NCI-H226 (cell line): ENCODE measurements around the gene LIME1.

Experiments
- DNase-seq: peaks from one replicate; pipeline ENCODE4 v3.0.0-alpha.2; 2015

Gene LIME1

DNA sequence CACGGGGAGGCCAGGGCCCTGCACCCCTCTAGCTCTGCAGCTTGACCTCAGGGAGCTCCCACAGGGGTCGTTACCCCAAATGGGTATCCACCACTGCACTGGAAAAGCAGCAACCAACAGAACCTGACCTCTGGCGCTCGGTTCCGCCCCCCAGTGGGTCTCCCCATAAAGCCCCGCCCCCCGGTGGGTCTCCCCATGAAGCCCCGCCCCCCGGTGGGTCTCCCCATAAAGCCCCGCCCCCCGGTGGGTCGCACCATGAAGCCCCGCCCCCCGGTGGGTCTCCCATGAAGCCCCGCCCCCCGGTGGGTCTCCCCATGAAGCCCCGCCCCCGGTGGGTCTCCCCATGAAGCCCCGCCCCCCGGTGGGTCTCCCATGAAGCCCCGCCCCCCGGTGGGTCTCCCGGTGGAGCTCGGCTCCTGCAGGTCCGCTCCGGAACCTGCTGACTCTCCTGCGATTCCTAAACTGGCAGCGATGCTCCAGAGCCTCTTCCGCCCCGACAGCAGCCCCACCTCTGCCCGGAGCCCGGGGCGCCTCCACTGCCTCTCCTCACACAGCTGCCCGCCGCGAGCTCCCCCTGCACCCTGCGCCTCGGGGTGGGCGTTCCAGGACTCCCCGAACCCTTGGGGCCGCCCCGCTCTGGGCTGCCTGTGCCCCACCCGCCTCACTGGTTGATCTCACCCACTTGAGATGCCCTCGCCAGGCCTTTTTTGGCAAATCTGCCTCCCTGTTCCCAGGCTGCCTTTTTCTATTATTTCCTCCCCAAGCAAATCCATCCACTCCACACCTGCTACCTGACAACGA is 15.2 kb downstream of the LIME1 start:
- DNase-seq, result no peak

DNA sequence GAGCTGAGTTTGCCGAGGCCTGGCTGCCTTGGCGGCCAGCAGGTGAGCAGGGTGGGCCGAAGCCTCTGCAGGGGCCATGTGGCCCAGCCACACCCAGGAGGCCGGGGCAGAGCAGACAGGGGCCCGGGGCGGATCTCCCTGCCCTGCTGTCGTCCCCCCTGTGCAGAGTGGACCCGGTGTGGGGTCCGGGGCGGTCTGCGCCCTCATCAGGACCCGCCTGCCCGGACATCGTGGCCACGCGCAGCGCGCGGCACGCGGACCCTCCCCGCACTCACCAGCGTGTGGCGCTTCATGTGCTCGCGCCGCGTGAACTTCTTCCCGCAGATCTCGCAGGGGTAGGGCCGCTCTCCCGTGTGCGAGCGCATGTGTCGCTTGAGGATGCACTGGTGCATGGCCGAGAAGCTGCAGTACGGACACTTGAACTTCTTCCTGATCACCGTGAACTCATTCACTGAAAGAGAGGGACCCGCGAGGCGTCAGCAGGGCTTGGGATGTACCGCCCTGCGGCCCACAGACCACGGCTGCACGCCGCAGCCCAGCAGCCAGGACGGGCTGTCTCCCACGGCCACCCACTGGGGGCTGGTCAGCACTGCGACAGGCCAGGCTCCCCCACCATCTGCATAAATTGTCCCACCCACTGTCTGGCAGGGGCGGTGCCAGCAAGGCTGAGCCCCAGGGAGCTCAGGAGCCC is 16.1 kb downstream of the LIME1 start:
- no peak for DNase-seq

DNA sequence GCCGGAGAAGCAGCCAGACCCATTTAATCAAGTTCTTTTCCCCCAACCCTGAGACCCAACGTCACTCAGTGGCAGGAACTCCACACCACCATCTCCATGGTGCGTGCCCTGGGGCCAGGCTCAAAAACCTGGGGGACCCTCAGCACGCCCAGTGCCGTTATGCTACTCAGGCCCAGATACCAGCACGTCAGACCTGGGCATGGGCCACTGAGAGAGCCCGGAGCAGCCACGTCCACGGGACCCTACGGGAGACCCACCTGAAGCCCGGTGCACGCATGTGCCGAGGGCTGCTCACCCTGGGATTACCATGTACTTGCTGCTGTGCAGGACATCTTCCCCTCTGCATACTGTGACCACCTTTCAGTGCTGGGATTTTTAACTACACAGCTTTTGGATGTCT is 16.9 kb downstream of the LIME1 start:
- DNase-seq, result no peak

DNA sequence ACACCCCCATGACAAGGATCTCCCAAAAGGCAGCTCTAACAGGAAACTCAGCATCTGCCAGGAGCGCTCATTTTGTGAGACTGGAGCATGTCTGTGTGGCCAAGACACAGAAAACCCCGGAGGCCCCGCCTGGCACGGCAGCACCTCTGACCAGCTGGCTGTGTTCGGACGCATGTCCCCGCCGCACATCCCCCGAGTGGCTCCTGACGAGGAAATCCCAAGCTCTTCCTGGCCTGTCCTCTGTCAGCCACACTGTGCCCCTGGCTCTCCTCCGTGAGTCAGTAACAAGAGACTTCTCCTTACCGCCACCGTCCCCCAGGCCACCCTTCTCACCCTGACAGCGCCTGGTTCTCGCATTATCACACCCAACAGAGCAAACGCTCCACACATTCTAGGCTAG is 17.5 kb downstream of the LIME1 start:
- no peak for DNase-seq

DNA sequence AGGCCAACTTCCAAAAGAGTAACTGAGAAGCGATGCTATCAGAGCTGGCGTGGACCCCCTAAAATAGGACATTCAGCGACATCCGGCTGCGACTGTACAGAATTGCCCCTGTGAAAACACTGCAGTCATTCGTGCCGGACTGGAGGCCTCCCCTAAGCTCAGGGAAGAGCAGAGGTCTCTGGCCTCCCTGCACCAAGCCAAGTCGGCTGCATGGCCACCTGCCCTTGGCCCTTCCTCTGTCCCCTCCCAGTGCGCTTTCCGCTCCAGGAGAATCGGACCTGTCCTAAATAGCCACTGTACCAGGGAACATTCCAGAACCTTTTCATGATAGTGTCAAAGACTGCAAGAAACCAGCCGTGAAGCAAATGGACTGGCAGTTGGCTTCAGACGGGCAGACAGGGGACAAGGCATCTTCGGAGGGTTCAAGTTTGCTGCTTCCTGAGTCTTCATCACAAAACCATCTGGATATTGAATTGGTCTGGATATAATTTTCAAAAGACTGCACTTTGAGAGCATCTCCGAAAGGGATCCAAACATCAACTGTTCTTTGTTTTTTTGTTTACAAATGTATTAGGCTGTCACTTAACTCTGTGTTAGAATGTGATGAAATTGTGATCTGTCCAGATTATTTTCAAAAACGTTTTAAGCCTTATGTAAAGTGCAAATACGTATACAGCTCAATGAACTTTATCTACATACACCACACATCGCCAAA is 19.6 kb downstream of the LIME1 start:
- DNase-seq, result no peak

DNA sequence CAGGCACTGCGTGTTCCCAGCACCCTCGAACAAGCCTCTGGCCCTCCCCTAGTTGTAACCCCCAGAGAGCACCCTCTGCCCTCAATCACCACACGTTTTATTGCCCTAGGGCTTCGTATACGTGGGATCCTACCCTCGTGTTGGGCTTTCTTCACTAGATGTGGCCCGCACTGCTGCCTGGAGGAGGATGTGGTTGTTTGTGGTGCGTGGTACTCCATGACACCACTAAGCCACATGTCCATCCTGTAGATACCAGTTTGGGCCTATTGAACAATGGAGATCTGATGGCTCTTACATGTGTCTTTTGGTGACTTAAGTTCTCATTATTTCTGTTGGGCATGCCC is 20.2 kb downstream of the LIME1 start:
- no peak for DNase-seq

DNA sequence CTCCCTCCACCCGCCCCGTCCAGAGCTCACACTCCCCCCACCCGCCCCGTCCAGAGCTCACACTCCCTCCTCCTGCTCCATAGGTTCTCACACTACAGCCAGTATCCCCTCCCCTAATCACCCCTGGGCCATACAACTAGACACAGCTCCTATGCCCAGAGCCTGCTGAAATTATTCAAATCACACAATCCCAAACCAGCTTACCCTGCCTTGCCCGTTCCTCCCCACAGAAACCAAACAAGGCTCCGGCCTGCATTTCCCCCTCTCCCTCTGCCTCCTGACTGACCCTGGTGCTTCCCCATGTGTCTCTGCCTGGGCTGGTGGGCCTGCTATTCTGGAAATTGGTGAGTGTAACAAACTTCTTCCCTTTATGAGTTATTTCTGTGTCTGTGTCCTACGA is 21.7 kb downstream of the LIME1 start:
- no peak for DNase-seq

DNA sequence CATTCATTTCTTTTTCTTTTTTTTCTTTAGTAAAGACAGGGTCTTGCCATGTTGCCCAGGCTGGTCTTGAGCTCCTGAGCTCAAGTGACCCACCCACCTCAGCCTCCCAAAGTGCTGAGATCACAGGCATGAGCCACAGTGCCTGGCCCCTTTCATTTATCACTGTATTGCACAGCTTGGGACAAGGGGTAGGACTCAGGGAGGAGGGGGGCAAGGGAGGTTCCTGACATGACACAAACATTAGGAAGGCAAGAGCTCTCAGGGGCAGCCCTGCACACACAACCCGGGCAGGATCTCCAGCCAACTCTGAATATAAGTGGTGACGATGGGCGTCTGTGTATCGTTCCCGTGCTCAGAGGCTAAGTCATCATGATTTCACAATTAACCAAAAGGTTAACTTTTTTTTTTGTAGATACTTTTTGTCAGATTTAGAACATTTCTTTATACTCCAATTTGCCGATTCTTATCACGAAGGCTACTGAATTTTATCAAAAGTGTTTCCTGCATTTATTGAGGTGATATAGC is 23.0 kb downstream of the LIME1 start:
- no peak for DNase-seq

DNA sequence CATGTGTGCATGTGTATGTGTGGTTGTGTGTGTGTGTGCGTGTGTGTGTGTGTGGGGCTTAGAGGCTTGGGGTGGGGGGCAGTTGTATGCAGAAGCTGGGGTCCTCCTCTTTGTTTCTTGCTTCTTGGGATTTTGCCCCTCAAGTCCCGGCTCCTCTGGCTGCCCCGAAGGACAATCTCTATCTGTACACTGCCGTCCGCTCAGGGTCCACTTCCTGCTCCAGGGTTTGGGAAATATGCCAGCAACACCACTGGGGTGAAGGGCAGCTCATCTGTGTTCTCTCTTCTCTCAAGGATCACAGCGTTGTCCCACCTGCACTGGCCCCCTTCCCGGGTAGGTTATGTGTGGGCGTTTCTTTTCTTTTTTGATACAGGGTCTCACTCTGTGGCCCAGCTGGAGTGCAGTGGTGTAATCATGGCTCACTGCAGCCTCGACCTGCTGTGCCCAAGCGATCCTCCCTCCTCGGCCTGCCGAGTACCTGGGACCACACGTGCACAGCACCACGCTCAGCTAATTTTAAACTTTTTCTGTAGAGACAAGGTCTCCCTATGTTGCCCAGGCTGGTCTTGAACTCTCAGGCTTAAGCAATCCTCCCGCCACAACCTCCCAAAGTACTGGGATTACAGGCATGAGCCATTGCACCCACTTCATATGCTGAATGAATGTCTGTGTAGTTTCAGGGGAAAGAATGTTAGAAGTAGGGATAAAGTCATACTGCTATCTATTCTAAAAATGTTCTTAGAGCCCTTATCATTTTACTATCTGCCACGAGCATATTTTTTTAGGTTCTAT is 28.8 kb downstream of the LIME1 start:
- DNase-seq, result no peak

DNA sequence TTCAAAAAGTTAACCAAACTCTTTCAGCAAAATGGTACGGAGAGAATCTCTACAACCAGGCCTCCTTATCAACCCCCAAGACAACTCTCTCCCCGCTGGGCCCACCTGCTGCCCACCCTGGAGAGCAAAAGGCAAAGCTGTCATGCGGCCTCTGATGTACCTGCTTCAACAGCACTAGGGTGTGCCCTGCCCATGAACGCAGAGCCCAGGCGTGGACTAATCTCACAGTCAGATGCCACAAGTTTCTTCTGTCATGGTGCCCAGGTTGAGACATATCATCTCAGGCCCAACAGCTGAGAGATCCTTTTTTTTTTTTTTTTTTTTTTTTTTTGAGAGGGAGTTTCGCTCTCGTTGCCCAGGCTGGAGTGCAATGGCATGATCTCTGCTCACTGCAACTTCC is 29.4 kb downstream of the LIME1 start:
- no peak for DNase-seq

DNA sequence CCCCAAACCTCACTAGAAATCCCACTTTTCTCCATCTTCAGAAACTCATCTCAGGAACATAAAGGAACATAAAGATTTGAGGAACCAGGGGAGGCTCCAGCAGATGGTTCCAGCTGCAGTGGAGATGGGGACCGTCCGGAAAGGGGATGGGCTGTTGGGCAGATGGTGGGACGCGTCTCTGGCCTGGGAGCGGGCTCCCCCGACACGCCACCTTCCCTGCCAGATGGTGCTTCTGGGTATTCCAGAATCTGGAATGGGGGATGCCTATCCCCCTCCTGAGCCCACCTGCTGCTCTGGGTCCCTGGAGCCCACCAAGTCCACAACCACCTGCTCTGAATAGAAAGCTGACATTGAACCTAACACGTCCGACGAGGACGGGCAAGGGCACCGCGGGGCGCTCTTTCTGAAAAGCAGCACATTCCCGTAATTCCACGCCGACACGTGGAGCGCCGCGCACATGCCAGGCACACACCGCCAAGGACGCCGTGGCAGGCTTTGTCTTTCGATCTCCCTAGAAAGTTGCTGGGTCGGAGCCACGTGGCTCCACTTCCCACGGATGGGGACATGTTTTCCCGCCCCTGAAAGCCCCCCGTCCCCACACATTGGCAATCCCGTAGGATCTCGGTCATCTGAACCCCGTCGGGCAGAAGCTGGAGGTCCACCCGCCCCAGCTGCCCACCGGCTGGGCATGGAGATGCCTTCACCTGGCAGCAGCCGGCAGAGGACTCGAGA is 30.4 kb downstream of the LIME1 start:
- DNase-seq, result no peak

DNA sequence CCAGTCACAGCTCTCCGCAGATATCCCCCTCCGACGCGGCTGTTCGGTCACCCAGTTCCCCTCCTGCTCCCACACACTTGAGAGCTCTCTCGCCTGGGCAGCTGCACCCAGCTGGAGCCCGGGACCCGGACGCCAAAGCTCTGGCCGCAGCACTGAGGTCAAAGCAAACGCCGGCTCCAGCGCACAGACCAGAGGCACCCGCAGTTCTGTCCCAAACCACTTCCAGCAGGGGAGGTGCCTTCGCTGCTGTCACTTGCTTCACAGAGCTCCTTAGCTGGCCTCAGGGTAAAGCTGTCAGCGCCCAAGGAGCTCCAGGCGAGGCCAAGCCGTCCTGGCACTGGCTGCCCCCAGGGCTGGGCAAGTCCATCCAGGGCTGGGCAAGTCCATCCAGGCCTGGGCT is 31.0 kb downstream of the LIME1 start:
- DNase-seq, result no peak

DNA sequence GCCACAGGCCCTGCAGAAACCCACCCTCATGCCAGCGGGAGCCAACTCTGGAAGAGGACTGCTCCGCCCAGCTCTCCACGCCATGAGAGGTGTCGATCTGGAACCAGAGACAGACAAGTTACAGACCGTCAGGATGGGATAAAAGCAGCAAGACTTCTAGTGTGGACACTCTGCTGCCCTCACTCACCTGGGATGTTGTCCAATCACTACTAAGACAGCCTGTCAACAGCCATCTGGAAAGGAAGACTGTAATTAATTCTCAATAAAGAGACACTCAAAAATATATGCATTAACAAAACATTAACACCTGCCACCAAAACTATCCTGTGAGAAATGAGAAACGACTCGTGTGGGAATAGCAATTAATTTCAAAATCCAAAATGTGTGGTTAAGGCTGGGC is 31.4 kb downstream of the LIME1 start:
- DNase-seq, result no peak

DNA sequence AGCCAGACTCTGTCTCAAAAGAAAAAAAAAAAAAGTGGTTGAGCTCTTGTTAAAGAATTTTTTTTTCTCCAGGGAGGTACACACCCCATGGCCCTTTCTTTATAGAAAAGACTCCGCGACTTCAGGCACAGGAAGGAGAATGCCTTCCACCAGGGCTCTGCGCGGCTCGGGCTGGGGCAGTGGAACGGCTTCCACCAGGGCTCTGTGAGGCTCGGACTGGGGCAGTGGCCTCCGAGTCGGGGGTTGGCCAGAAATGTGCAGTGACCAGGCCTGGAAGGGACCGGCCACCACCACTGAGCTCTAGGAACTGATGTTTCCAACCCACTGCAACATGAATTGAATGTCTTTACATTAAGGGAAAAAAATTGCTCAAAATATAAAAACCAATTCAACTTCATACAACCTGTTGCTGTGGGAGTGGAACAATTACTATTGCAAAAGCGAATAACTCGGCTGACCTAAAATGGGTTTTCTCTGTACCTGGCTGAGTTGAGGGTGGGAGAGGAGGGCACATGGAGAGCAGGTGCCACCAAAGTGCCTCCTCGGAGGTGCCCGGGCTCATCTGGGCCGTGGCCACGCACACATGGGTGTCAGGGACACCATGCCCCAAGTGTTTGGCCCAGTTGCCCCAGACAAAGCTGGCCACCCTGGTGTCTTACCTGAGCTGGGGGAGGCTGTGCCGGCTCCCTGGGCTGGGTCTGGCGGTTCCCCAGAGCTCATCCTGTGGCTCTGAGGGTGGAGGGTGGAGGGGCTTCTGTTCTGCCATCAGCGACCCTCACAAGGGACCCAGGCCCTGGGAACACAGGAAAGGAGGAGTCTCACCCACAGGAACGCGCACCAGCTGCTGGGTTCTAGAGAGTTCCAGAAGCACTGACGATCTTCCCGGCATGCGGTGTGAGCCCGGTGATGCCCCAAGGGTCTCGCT is 32.4 kb downstream of the LIME1 start:
- no peak for DNase-seq

DNA sequence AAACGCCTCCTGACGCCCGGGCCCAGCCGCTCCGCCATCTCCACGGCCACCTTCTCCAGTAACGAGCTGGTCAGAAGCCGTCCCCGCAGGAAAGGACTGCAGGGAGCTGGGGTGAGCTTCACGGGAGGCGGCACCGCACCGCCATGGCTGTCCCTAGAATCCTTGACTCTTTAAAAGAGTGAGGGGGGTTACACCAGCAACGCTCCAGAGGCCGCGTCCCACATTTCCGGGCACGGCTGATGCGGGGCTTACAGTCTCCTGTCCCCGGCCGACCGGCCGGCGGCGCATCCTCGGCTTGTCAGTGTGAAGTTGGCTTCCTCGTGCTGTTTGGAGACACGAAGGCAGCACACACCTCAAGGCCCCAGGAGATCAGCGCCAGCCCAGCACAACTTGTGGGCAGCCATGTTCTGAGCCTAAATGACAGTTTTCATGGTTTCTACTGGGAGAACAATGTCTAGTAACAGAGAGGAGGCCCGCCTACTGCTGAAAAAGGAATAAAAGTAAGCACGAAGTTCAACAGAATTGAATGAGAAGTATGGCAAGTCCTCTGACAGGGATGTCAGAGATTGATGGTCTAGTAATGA is 33.5 kb downstream of the LIME1 start:
- DNase-seq, result no peak

DNA sequence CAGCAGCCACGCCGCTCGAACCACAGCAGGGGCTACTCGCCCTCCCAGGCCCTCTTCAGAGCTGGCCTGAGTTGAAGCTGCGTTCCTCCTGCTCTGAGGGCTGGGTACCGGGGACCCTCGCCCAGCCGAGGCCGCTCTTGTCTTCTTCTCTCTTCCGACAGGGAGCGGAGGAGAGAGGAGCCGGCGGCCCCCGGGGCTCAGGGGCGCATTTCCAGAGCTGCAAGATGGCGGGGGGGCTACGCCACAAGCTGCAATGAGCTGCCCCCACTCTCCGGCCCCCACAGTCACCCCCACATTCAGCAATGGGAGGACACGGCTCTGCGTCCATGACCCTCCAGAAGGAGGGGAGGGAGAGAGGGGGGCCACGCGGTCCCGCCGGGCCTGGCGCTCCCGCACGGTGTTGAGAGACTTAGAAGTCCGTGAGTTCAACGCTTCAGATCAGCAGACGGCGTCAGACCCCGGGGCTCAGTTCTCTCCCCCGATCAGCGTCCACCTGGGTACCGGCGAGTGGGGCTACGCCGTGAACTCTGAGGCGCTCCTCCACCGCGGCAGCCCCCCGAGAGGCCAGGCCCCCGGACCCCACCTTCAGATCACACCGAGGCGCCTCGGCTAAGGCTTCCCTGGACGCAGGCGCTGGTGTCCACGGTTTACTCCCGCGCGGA is 34.7 kb downstream of the LIME1 start:
- no peak for DNase-seq

DNA sequence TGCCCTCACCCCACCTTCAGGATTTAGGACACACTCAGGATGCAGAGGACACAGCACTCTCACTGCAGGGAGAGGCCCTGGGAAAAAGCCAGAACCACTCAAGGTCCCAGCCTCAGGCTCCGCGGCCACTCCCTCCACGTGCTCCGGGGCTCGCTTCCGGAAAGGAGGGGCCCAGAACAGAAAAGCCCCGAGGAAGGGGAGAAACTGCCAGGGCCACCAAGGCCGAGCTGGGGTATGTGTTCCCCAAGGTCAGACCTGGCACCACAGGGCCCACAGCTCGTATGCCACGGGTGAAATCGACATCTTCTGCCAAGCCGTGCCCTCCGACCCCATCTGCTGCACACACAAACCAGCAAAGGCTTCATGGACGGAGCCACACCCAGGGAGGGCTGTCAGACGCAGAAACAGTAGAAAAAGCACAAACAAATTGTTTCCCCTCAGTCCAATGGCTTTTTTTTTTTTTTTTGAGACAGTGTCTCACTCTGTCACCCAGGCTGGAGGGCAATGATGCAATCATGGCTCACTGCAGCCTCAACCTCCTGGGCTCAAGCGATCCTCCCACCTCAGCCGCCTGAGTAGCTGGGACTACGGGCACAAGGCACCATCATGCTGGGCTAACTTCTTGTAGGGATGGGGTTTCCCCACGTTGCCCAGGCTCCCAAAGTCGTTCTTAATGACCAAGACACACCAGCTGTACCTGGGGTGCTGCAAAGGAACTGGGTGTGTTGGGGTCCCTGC is 36.5 kb downstream of the LIME1 start:
- DNase-seq, result no peak

DNA sequence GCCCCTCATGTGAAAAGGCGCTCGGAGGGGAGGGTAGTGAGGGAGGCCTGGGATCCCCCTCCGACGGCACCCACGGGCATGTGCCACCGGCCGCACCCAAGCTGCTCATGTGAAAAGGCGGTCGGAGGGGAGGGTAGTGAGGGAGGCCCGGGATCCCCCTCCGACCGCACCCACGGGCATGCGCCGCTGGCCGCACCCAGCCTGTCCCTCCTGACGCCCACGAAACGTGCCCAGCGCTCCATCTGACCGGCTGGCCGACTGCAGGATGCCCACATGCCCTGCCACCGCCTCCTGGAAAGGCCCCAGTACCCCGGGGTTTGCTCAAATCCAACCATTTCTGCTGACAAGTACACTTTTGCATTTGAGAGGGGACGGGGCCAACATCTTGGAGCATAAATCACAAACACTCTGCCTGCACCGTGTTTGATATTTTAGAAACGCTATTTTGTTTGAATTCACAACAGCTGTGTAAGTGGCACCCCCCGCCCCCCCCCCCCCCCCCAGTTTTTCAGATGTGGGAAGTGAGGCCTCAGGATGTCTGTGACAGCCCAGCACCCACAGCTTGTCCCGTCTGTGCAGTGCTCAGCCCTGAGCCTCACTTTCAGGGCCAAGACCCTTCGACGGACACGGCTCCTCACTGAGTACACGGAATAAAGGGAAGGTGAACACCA is 37.2 kb downstream of the LIME1 start:
- no peak for DNase-seq

DNA sequence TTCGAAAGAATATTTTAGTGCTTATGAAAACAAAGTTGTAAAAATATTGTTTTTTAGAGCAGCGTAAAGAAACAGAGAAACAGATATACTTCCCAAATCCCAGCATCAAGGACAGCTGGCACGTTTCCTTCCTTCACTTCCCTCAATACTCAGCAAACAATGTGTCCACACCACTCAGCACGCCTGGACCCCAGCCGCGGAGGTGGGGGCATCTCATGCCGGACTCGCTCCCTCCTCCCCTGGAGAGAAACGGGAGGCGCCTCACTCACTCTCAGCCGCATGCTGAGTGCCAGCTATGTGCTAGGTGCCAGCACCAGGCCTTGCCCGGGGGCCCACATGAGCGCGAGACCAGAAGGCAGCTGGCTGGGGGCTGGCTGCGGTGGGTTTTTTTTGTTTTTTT is 37.8 kb downstream of the LIME1 start:
- DNase-seq, result no peak
